ENCODE results near the gene UGGT2. TPM values are rescaled to one million over a fixed set of nuclear protein-coding genes. Genes with fewer than 3 reads are reported as not detected.

Gene UGGT2
- total RNA-seq, 3 donors from 2014 or later (not counting 1 experiment from before 2014, with no cell fraction given): 0.63 to 1.4 (median 1.3) TPM

DNA sequence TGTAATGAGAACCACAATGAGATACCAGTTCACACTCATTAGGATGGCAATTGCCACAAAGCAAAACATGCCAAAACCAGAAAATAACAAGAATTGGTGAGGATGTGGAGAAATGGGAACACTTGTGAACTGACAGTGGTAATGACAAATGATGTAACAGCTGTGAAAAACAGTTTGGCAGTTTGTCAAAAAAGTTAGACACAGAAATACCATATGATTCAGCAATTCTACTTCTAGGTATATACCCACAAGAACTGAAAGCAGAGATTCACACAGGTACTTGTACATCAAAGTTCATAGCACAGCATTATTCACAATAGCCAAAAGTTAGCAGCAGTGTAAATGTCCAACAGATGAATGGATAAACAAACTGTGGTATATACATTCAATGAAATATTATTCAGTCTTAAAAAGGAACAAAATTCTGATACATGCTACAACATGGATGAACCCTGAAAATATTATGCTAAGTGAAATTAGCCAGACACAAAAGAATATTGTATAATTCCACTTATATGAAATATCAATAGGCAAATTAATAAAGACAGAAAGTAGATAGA, 96.5 kb downstream of the UGGT2 start:
- no peak for TF ChIP-seq CTCF (IDR thresholded peaks at IDR 0.05)
- H3K4me3 Mint-ChIP-seq: no peak overlapping the region
- no peaks in the 10 kb centered on the region for H3K27me3 ChIP-seq (ENCODE audit: control insufficient read depth, insufficient read depth, low read length)
- no peaks in the 10 kb centered on the region for H3K4me1 Mint-ChIP-seq
- H3K4me3 ChIP-seq (ENCODE audit: low read length): no peak overlapping the region
- intact Hi-C loops (cut with micrococcal nuclease): no loop called here
- peaks cover 7% of the 10 kb centered on the region for H3K36me3 Mint-ChIP-seq
- no peak overlapping the region for H3K27ac ChIP-seq (ENCODE audit: low read length)
- H3K9me3 Mint-ChIP-seq: peaks cover under 1 to 11% of the 10 kb centered on the region in 2 donors
- peaks cover 14% of the 10 kb centered on the region for H3K9me3 ChIP-seq (ENCODE audit: control insufficient read depth, insufficient read depth, low read length)
- no peaks in the 10 kb centered on the region for H3K4me1 ChIP-seq (ENCODE audit: control insufficient read depth, insufficient read depth, low read length)
- no peaks in the 10 kb centered on the region for H3K27me3 Mint-ChIP-seq (ENCODE audit: low read depth in 2 of 2)
- ATAC-seq: no peak
- no peak overlapping the region for H3K27ac Mint-ChIP-seq
- H3K36me3 ChIP-seq (ENCODE audit: control insufficient read depth, insufficient read depth, low read length): no peaks in the 10 kb centered on the region
- no peak for DNase-seq

GRCh38 chr13:95955719-95956118, 97.5 kb downstream of the UGGT2 start:
- ATAC-seq (no peak), DNase-seq (no peak)
- no peak for TF ChIP-seq CTCF (IDR thresholded peaks at IDR 0.05)
- H3K36me3 ChIP-seq (ENCODE audit: control insufficient read depth, insufficient read depth, low read length): no peaks in the 10 kb centered on the region
- intact Hi-C loops (cut with micrococcal nuclease): no loop called here
- Mint-ChIP-seq H3K27ac (no peak overlapping the region), H3K27me3 (ENCODE audit: low read depth in 2 of 2) (no peaks in the 10 kb centered on the region), H3K4me3 (no peak overlapping the region), H3K9me3 (peaks cover 0 to 10% of the 10 kb centered on the region in 2 donors), H3K4me1 (no peaks in the 10 kb centered on the region), H3K36me3 (peaks cover 7% of the 10 kb centered on the region)
- no peaks in the 10 kb centered on the region for H3K27me3 ChIP-seq (ENCODE audit: control insufficient read depth, insufficient read depth, low read length)
- no peak overlapping the region for H3K4me3 ChIP-seq (ENCODE audit: low read length)
- 100% methylated on average over 1 of the region's 3 CpGs for WGBS (ENCODE audit: insufficient coverage)
- H3K27ac ChIP-seq (ENCODE audit: low read length): no peak overlapping the region
- peaks cover 14% of the 10 kb centered on the region for H3K9me3 ChIP-seq (ENCODE audit: control insufficient read depth, insufficient read depth, low read length)
- no peaks in the 10 kb centered on the region for H3K4me1 ChIP-seq (ENCODE audit: control insufficient read depth, insufficient read depth, low read length)

DNA sequence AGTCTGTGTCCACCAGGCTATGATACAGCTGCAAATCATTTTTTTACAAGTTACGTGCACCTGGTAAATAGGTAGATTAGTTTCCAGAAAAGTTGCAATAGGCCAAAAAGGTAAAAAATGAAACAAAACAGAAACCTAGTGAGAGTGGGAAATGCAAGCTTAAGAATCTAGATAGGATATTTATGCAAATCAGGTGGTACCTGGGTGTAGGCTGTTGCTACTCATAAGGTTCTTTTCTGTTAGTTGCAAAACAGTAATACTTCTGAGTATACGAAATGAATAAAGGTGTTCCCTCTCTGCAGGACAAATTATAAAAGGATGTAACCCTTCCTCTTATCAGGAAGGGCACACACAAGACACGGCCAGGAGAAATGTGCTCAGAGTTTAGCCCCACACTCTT, 97.9 kb downstream of the UGGT2 start:
- H3K4me1 ChIP-seq (ENCODE audit: control insufficient read depth, insufficient read depth, low read length): no peaks in the 10 kb centered on the region
- Mint-ChIP-seq H3K36me3 (peaks cover 6% of the 10 kb centered on the region), H3K27me3 (ENCODE audit: low read depth in 2 of 2) (no peaks in the 10 kb centered on the region), H3K4me1 (no peaks in the 10 kb centered on the region), H3K4me3 (no peak overlapping the region), H3K27ac (no peak overlapping the region), H3K9me3 (peaks cover 0 to 11% of the 10 kb centered on the region in 2 donors)
- H3K27ac ChIP-seq (ENCODE audit: low read length): no peak overlapping the region
- no peak for ATAC-seq
- intact Hi-C loops (cut with micrococcal nuclease): no loop called here
- peaks cover 14% of the 10 kb centered on the region for H3K9me3 ChIP-seq (ENCODE audit: control insufficient read depth, insufficient read depth, low read length)
- no peak for TF ChIP-seq CTCF (IDR thresholded peaks at IDR 0.05)
- no peaks in the 10 kb centered on the region for H3K27me3 ChIP-seq (ENCODE audit: control insufficient read depth, insufficient read depth, low read length)
- no peak overlapping the region for H3K4me3 ChIP-seq (ENCODE audit: low read length)
- 79% methylated on average over 2 of the region's 3 CpGs for WGBS (ENCODE audit: insufficient coverage)
- H3K36me3 ChIP-seq (ENCODE audit: control insufficient read depth, insufficient read depth, low read length): no peaks in the 10 kb centered on the region
- no peak for DNase-seq

- H3K4me1 ChIP-seq (ENCODE audit: control insufficient read depth, insufficient read depth, low read length): no peaks in the 10 kb centered on the region
- Mint-ChIP-seq H3K4me1 (no peaks in the 10 kb centered on the region), H3K27me3 (ENCODE audit: low read depth in 2 of 2) (no peaks in the 10 kb centered on the region), H3K9me3 (peaks cover 3 to 12% of the 10 kb centered on the region in 2 donors), H3K27ac (no peak overlapping the region), H3K36me3 (no peaks in the 10 kb centered on the region), H3K4me3 (no peak overlapping the region)
- ATAC-seq (no peak), DNase-seq (no peak)
- H3K9me3 ChIP-seq (ENCODE audit: control insufficient read depth, insufficient read depth, low read length): peaks cover 8% of the 10 kb centered on the region
- H3K27ac ChIP-seq (ENCODE audit: low read length): no peak overlapping the region
- intact Hi-C loops (cut with micrococcal nuclease): no loop called here
- no peak for TF ChIP-seq CTCF (IDR thresholded peaks at IDR 0.05)
- H3K36me3 ChIP-seq (ENCODE audit: control insufficient read depth, insufficient read depth, low read length): no peaks in the 10 kb centered on the region
- H3K27me3 ChIP-seq (ENCODE audit: control insufficient read depth, insufficient read depth, low read length): no peaks in the 10 kb centered on the region
- H3K4me3 ChIP-seq (ENCODE audit: low read length): no peak overlapping the region
These were observed 98.9 kb downstream of the UGGT2 start for GRCh38 chr13:95954266-95954665.
